Aorta (tissue), 5 donors: Measurements from ENCODE around the gene WDR45. TPM values are rescaled to one million over a fixed set of nuclear protein-coding genes. Genes with fewer than 3 reads are reported as not detected.

Source experiments
- ATAC-seq: fragments of 200-7000 bp; cut with Tn5 transposase; one replicate; pipeline ENCODE4 v1.9.1; 2022; ENCODE audit warnings: moderate library complexity; ENCODE audit not compliant: low FRiP score
- DNase-seq, 2 donors: peaks; one replicate each; pipeline ENCODE4 v3.0.0-alpha.2; 2020
- H3K27ac ChIP-seq, 2 donors: one replicate each; pipeline ENCODE4 v1.5.1; 2013; ENCODE audit warnings: low read length in 2 of 2, mild to moderate bottlenecking in 2 of 2, moderate library complexity in 2 of 2, control low read depth in 1 of 2, inconsistent platforms in 1 of 2, low read depth in 1 of 2
- H3K27me3 ChIP-seq, 2 donors: one replicate each; pipeline ENCODE4 v1.6.1; 2013; ENCODE audit warnings: control low read depth in 1 of 2, low read length in 1 of 2, mild to moderate bottlenecking in 1 of 2, moderate library complexity in 1 of 2; ENCODE audit not compliant: insufficient read depth in 2 of 2, control insufficient read depth in 1 of 2
- H3K36me3 ChIP-seq, 2 donors: one replicate each; pipeline ENCODE4 v1.6.1; 2013; ENCODE audit warnings: control low read depth in 1 of 2, low read length in 1 of 2, mild to moderate bottlenecking in 1 of 2; ENCODE audit not compliant: insufficient read depth in 2 of 2, control insufficient read depth in 1 of 2
- H3K4me1 ChIP-seq, 2 donors: one replicate each; pipeline ENCODE4 v1.6.1; 2013; ENCODE audit warnings: low read length in 2 of 2, control low read depth in 1 of 2, mild to moderate bottlenecking in 1 of 2, moderate library complexity in 1 of 2; ENCODE audit not compliant: insufficient read depth in 2 of 2, control insufficient read depth in 1 of 2
- H3K4me3 ChIP-seq, 2 donors: one replicate each; pipeline ENCODE4 v1.5.1; 2013; ENCODE audit warnings: low read length in 2 of 2, control low read depth in 1 of 2, mild to moderate bottlenecking in 1 of 2
- H3K9me3 ChIP-seq: one replicate; pipeline ENCODE4 v1.6.1; 2013; ENCODE audit warnings: mild to moderate bottlenecking, low read length; ENCODE audit not compliant: control insufficient read depth
- WGBS, 2 donors: extraction: QIAGEN DNeasy Blood & Tissue Kit; methylation state at CpG; one replicate each; pipeline ENCODE4 v1.1.7; 2013; 5-methylcytosine and 5-hydroxymethylcytosine counted together
- intact Hi-C, 2 donors: fragments of 100-400 bp; cut with DNase I; formaldehyde crosslinking; loops; one replicate each; pipeline versions ENCODE4 v1.14.2 to v1.15.0; 2022
- polyA plus RNA-seq, 2 donors: library from polyadenylated mRNA; stranded (reverse); fragments of 200-250 nt; gene quantifications; one replicate each; pipeline ENCODE4 v1.2.3, GENCODE V29; 2013
- total RNA-seq, 2 donors: library from RNA; stranded (reverse); fragmentation: NEBNext Ultra II Directional; extraction: Animal tissue kit (Norgen Biotek cat#: 25700); gene quantifications; one replicate each; pipeline ENCODE4 v1.2.1, GENCODE V29; 2021
- donor health status: healthy with polysubstance abuse.
- donor health status: Bipolar disorder and iron deficiency.
- donor health status: DM: no; HTN: no; CAD: no.
- donor health status: DM: no; HTN: no; CAD: no.
- donor health status: DM: yes; HTN: yes; CAD: no.

Gene WDR45
- total and polyA plus RNA-seq, 4 donors, result 66.1 to 236 (median 78.7) TPM

GRCh38 chrX:49029876-49030275 lies 49.8 kb downstream of the WDR45 start:
- H3K9me3 ChIP-seq, result no peaks in the 10 kb centered on the region
- H3K27ac ChIP-seq, result no peak overlapping the region
- intact Hi-C loops, result no loop called here
- no peaks in the 10 kb centered on the region for H3K27me3 ChIP-seq
- H3K4me1 ChIP-seq, result no peaks in the 10 kb centered on the region
- DNase-seq, result no peak
- no peak overlapping the region for H3K4me3 ChIP-seq
- peaks cover 3 to 6% of the 10 kb centered on the region in 2 donors for H3K36me3 ChIP-seq
- ATAC-seq, result no peak
- WGBS, 2 donors, result 83 to 93% methylated on average over 4 to 6 of the region's 6 CpGs

Other genes with a start within 250 kb of the WDR45 start
- under 1 TPM in 1 of 2 donors, not detected in 1; 0.45 TPM for gene PCSK1N, start 244.3 kb downstream of the WDR45 start, total RNA-seq
- under 1 TPM; 0.43 to 0.88 TPM for gene PCSK1N, start 244.3 kb downstream of the WDR45 start, polyA plus RNA-seq
- 10 to 100 TPM; 26.2 TPM for gene TIMM17B, start 182.1 kb downstream of the WDR45 start, total RNA-seq
- gene TIMM17B, start 182.1 kb downstream of the WDR45 start, polyA plus RNA-seq, result 10 to 100 TPM; 38.6 to 44.5 TPM
- 10 to 100 TPM; 48.8 to 49.3 TPM for gene PQBP1, start 182.0 kb downstream of the WDR45 start, total RNA-seq
- 100 to 1,000 TPM in 1 of 2 donors, 10 to 100 TPM in 1; 75.0 to 112 TPM for gene PQBP1, start 182.0 kb downstream of the WDR45 start, polyA plus RNA-seq
- 10 to 100 TPM; 14.2 to 18.3 TPM for gene SLC35A2, start 168.2 kb downstream of the WDR45 start, total RNA-seq
- gene SLC35A2, start 168.2 kb downstream of the WDR45 start, polyA plus RNA-seq, result 10 to 100 TPM in 1 of 2 donors, 1 to 10 TPM in 1; 5.0 to 18.6 TPM
- gene PIM2, start 160.9 kb downstream of the WDR45 start, total RNA-seq, result 1 to 10 TPM; 8.1 to 9.2 TPM
- gene PIM2, start 160.9 kb downstream of the WDR45 start, polyA plus RNA-seq, result 1 to 10 TPM; 3.6 to 5.1 TPM
- gene OTUD5, start 122.3 kb downstream of the WDR45 start, total RNA-seq, result 10 to 100 TPM; 37.4 to 47.5 TPM
- 10 to 100 TPM; 26.4 to 50.6 TPM for gene OTUD5, start 122.3 kb downstream of the WDR45 start, polyA plus RNA-seq
- 1 to 10 TPM; 3.4 to 4.8 TPM for gene KCND1, start 108.0 kb downstream of the WDR45 start, total RNA-seq
- 1 to 10 TPM in 1 of 2 donors, under 1 TPM in 1; 0.88 to 2.8 TPM for gene KCND1, start 108.0 kb downstream of the WDR45 start, polyA plus RNA-seq
- 10 to 100 TPM; 46.1 to 53.7 TPM for gene GRIPAP1, start 77.6 kb downstream of the WDR45 start, total RNA-seq
- gene GRIPAP1, start 77.6 kb downstream of the WDR45 start, polyA plus RNA-seq, result 10 to 100 TPM; 17.3 to 37.2 TPM
- 10 to 100 TPM; 67.7 to 70.6 TPM for gene TFE3, start 36.5 kb downstream of the WDR45 start, total RNA-seq
- 10 to 100 TPM; 23.4 to 47.0 TPM for gene TFE3, start 36.5 kb downstream of the WDR45 start, polyA plus RNA-seq
- gene CCDC120, start 20.9 kb downstream of the WDR45 start, total RNA-seq, result 1 to 10 TPM; 5.1 to 7.6 TPM
- gene CCDC120, start 20.9 kb downstream of the WDR45 start, polyA plus RNA-seq, result 1 to 10 TPM; 4.3 to 6.4 TPM
- 10 to 100 TPM; 37.7 to 40.2 TPM for gene PRAF2, start 5.9 kb downstream of the WDR45 start, total RNA-seq
- gene PRAF2, start 5.9 kb downstream of the WDR45 start, polyA plus RNA-seq, result 10 to 100 TPM; 30.8 to 54.3 TPM
- gene GPKOW, start 43.8 kb upstream of the WDR45 start, total RNA-seq, result 10 to 100 TPM; 15.8 to 20.4 TPM
- 10 to 100 TPM; 14.3 to 22.8 TPM for gene GPKOW, start 43.8 kb upstream of the WDR45 start, polyA plus RNA-seq
- 1 to 10 TPM; 2.7 to 2.8 TPM for gene MAGIX, start 82.9 kb upstream of the WDR45 start, total RNA-seq
- gene MAGIX, start 82.9 kb upstream of the WDR45 start, polyA plus RNA-seq, result 1 to 10 TPM; 1.9 to 4.9 TPM
- 100 to 1,000 TPM; 159 to 201 TPM for gene PLP2, start 92.0 kb upstream of the WDR45 start, total RNA-seq
- gene PLP2, start 92.0 kb upstream of the WDR45 start, polyA plus RNA-seq, result 100 to 1,000 TPM; 203 to 337 TPM
- 10 to 100 TPM; 11.9 to 13.3 TPM for gene PRICKLE3, start 106.5 kb upstream of the WDR45 start, total RNA-seq
- gene PRICKLE3, start 106.5 kb upstream of the WDR45 start, polyA plus RNA-seq, result 1 to 10 TPM; 2.8 to 7.2 TPM
- 1 to 10 TPM; 2.4 to 4.5 TPM for gene SYP, start 120.3 kb upstream of the WDR45 start, total RNA-seq
- gene SYP, start 120.3 kb upstream of the WDR45 start, polyA plus RNA-seq, result 1 to 10 TPM; 3.0 to 5.3 TPM
- gene CACNA1F, start 153.5 kb upstream of the WDR45 start, total RNA-seq, result under 1 TPM; 0.06 to 0.42 TPM
- under 1 TPM; 0.03 to 0.38 TPM for gene CACNA1F, start 153.5 kb upstream of the WDR45 start, polyA plus RNA-seq
- 10 to 100 TPM; 11.6 to 12.5 TPM for gene CCDC22, start 155.6 kb upstream of the WDR45 start, total RNA-seq
- 10 to 100 TPM in 1 of 2 donors, 1 to 10 TPM in 1; 5.3 to 17.2 TPM for gene CCDC22, start 155.6 kb upstream of the WDR45 start, polyA plus RNA-seq
- under 1 TPM in 1 of 2 donors, not detected in 1; 0.32 TPM for gene FOXP3, start 184.8 kb upstream of the WDR45 start, total RNA-seq
- gene FOXP3, start 184.8 kb upstream of the WDR45 start, polyA plus RNA-seq, result not detected
- 1 to 10 TPM; 7.9 to 9.2 TPM for gene PPP1R3F, start 189.9 kb upstream of the WDR45 start, total RNA-seq
- 1 to 10 TPM; 1.9 to 6.3 TPM for gene PPP1R3F, start 189.9 kb upstream of the WDR45 start, polyA plus RNA-seq
- gene GAGE10, start 223.8 kb upstream of the WDR45 start, total RNA-seq, result not detected
- gene GAGE10, start 223.8 kb upstream of the WDR45 start, polyA plus RNA-seq, result not detected
- gene GAGE12J, start 242.2 kb upstream of the WDR45 start, total RNA-seq, result not detected
- not detected for gene GAGE12J, start 242.2 kb upstream of the WDR45 start, polyA plus RNA-seq